Ishikawa (cell line): Measurements from ENCODE around the gene TMEM69.

ENCODE experiments used
- CEBPB ChIP-seq: IDR thresholded peaks from 2 replicates; pipeline ENCODE4 v1.6.1; 2012
- CREB1 ChIP-seq: IDR thresholded peaks from 2 replicates; pipeline ENCODE4 v1.6.1; 2012; ENCODE audit warnings: low read depth
- EGR1 ChIP-seq: IDR thresholded peaks from 2 replicates; pipeline ENCODE4 v1.6.1; 2012
- EP300 ChIP-seq: IDR thresholded peaks from 2 replicates; pipeline ENCODE4 v1.6.1; 2012; ENCODE audit warnings: borderline replicate concordance
- FOXM1 ChIP-seq: IDR thresholded peaks from 2 replicates; pipeline ENCODE4 v1.6.1; 2012; ENCODE audit warnings: low read depth, borderline replicate concordance
- NFIC ChIP-seq: IDR thresholded peaks from 2 replicates; pipeline ENCODE4 v1.6.1; 2012
- RAD21 ChIP-seq: IDR thresholded peaks from 2 replicates; pipeline ENCODE4 v1.6.1; 2012; ENCODE audit warnings: low read depth
- REST ChIP-seq: IDR thresholded peaks from 2 replicates; pipeline ENCODE4 v1.6.1; 2012; ENCODE audit warnings: low read depth, mild to moderate bottlenecking
- TAF1 ChIP-seq: IDR thresholded peaks from 2 replicates; pipeline ENCODE4 v1.6.1; 2012; ENCODE audit warnings: low read depth, mild to moderate bottlenecking
- TCF12 ChIP-seq: IDR thresholded peaks from 2 replicates; pipeline ENCODE4 v1.6.1; 2012; ENCODE audit warnings: low read depth
- TEAD4 ChIP-seq: IDR thresholded peaks from 2 replicates; pipeline ENCODE4 v1.6.1; 2012
- USF1 ChIP-seq: IDR thresholded peaks from 2 replicates; pipeline ENCODE4 v1.6.1; 2012
- YY1 ChIP-seq: IDR thresholded peaks from 2 replicates; pipeline ENCODE4 v1.6.1; 2012; ENCODE audit warnings: low read depth
- ZBTB7A ChIP-seq: IDR thresholded peaks from 2 replicates; pipeline ENCODE4 v1.6.1; 2012; ENCODE audit warnings: low read depth
- TF ChIP-seq, protein P1 (sequence below): IDR thresholded peaks from 2 replicates; pipeline ENCODE4 v1.6.1; 2012

Gene TMEM69

DNA sequence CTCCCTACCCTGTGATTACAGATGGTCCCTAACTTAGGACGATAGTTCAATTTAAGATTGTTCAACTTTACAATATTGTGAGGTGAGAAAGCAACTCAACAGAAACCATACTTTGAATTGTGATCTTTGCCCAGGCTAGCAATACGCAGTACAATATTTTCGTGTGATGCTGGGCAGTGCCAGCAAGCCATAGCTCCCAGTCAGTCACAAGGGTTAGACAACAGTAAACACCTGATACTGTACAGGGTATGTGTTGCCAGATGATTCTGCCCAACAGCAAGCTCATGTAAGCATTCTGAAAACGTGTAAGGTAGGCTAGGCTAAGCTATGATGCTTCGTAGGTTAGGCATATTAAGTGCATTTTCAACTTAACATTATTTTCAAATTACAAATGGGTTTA, 13.5 kb upstream of the TMEM69 start:
- no peak for TF ChIP-seq EP300
- no peak for TF ChIP-seq TEAD4
- TF ChIP-seq, protein P1, sequence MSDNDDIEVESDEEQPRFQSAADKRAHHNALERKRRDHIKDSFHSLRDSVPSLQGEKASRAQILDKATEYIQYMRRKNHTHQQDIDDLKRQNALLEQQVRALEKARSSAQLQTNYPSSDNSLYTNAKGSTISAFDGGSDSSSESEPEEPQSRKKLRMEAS, result no peak
- TF ChIP-seq NFIC, result no peak
- TF ChIP-seq FOXM1, result no peak
- TF ChIP-seq TAF1, result no peak
- no peak for TF ChIP-seq YY1
- TF ChIP-seq RAD21, result no peak
- no peak for TF ChIP-seq EGR1
- no peak for TF ChIP-seq ZBTB7A
- TF ChIP-seq CEBPB, result no peak
- TF ChIP-seq USF1, result no peak
- no peak for TF ChIP-seq CREB1
- no peak for TF ChIP-seq TCF12
- TF ChIP-seq REST, result no peak

DNA sequence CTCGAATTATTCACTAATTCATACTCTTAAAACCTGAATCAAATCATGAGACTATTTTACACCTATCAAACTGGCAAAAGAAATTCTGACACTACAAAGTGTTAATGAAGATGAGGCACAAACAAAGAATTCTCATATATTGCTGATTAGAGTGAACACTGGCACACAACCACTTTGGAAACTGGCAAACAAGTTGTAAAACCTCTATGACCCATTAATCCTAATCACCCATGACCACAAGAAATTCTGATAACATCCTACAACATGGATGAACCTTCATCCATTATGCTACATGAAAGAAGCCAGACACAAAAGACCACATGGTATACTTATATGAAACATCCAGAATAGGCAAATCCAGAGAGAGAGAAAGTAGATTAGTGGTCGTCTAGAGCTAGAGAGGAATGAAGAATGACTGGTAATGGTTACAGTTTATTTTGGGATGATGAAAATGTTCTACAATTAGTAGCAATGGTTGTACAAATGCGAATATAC, 10.2 kb upstream of the TMEM69 start:
- TF ChIP-seq TEAD4 (no peak), REST (no peak), ZBTB7A (no peak), EP300 (no peak), NFIC (no peak), TCF12 (no peak), RAD21 (no peak)
- TF ChIP-seq, protein P1, result no peak

- TF ChIP-seq USF1, result no peak
- TF ChIP-seq NFIC, result no peak
- no peak for TF ChIP-seq EGR1
- no peak for TF ChIP-seq RAD21
- TF ChIP-seq EP300, result no peak
- TF ChIP-seq REST, result no peak
- no peak for TF ChIP-seq CEBPB
- no peak for TF ChIP-seq TAF1
- TF ChIP-seq, protein P1, result no peak
- TF ChIP-seq TCF12, result no peak
Measured at GRCh38 chr1:45678489-45678888, 9.5 kb upstream of the TMEM69 start.

DNA sequence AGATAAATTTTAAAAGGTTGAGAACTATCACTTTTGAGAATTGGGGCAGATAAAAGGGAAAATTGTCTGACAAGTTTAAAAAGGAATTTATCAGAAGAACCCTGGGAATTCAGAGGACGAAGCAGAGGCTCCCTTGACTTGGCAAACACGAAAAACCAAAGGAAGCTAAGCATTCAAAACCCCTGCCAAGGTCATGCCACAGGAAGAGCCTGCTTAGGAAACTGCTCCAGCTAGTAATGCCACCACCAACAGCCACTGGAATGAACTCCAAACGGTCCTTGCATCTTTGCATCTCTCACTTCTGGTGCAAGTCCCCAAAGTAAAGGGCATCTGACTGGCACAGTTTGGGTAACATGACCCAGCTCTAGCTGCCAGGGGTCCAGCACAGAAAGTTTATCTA, 8.9 kb upstream of the TMEM69 start:
- TF ChIP-seq CREB1, result no peak
- no peak for TF ChIP-seq REST
- TF ChIP-seq TCF12, result no peak
